GOT3 (cell line): Measurements from ENCODE around the gene SUFU.
"Not testable (repeated sequence)": the region's sequence is repeated elsewhere in the genome, so short reads cannot be mapped to it uniquely, and the experiment has no call there.

Experiments
- DNase-seq: peaks from one replicate; lab custom pipeline; 2025; ENCODE audit warnings: mixed read lengths; lab: John Stamatoyannopoulos, UW

The SUFU gene

GRCh38 chr10:102514487-102515311 is 10.9 kb downstream of the SUFU start:
- DNase-seq: no peak

DNA sequence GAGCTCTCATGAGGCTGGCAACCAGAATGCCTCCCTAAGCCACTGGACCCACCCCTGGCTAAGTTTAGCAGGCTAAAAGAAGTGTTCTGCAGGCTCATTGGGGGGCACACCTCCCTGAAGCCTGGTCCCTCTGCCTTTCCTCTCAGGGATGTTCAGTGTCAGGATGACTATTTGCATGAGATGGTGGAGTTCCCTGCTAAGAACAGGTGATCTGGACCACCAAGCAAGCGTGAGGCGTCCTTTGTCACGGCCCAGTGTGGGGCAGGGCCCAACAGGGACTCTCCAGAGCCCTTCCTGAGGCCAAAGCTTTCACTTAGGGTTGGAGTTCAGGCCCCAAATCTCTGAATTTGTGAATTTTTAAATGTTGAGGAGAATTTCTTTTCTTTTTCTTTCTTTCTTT is 12.0 kb downstream of the SUFU start:
- DNase-seq: no peak

DNA sequence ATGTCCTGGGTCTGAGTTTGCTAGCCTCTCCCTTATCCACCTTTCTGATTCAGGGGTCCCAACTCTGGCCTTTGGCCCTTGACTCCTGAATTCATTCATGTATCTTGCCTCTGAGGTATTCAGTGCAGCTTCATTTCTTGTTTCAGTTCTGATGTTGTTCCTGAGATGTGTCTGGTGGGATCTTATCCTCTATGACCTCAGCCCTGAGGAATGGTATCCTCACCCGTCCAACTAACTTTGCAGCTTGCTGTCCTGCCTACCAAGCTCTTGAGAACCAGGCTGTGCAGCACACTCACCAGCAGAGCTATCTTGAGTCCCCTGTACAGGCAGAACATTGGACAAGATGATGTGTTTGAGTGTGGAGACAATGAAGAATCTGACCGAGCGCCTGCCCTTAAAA is 13.8 kb downstream of the SUFU start:
- DNase-seq: no peak

DNA sequence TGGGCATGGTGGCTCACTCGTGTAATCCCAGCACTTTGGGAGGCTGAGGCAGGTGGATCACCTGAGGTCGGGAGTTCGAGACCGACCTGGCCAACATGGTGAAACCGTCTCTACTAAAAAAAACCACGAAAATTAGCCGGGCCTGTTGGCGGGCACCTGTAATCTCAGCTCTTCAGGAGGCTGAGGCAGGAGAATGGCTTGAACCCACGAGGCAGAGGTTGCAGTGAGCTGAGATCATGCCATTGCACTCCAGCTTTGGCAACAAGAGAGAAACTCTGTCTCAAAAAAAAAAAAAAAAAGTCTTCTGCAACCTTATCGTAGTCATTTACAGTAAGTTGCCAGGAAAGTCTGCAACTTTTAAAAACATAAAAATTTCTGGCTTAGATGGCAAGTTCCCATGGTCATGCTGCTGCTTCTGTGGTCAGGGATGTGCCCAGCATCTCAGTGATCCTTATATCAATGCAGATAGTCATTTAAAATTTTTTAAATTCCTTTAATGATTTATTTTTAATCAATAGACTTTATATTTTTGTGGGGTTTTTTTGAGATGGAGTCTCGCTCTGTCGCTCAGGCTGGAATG is 15.6 kb downstream of the SUFU start:
- DNase-seq: no peak

DNA sequence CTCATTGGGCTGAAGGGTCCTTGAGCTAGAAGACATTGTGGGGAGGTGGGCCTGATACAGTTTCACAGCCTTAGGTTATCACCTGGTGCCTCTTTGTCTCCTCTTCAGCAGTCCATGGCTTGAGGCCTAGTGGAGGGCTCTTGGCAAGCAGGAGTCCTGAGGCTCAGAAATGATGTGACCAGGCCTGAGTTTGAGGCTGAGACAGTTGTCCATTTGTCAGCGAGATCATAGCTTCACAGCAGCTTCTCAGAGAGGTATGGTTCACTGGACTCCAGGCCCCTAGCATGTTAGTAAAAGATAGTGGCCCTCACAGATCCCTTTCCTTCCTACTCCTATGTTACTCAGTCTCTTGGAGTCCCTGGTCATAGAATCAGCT is 19.1 kb downstream of the SUFU start:
- DNase-seq: no peak

DNA sequence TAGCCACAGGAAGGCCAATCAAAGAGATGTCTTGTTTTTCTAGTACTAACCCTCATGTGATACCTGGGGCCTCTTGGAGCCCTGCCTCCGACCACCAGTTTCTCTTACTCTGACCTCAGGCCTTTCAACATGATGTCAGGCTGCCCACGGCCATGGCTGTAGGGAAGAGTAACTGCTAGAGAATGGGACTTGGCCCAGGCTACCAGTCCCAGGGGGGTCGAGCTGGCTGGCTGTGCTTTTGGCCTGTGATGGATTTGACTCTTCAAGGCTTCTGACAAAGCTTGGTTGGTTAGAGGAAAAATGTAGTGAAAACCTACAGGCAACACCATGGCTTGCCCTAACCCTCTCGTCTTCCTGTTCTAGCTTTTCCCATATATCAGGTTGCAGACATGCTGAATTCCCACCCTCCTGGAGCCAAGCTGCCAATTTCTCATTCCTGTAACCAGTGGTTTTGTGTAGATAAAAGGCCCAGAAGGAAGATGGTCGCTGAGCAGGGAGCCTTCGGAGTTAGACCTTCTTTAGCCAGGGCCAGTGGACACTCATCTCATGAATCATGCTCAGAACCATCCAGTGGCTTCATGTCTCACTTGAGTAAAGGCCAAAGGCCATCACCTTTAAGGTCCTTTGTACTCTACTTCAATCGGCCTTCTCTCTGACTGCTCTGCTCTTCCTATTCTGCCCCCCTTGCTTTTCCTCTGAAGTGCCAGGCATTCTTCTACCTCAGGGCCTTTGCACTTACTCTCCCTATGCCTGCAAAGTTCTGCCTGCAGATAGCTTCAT is 19.7 kb downstream of the SUFU start:
- DNase-seq: no peak

- no peak for DNase-seq
These were observed 21.0 kb downstream of the SUFU start for GRCh38 chr10:102524746-102525145.

GRCh38 chr10:102527546-102527945 is 23.8 kb downstream of the SUFU start:
- no peak for DNase-seq

DNA sequence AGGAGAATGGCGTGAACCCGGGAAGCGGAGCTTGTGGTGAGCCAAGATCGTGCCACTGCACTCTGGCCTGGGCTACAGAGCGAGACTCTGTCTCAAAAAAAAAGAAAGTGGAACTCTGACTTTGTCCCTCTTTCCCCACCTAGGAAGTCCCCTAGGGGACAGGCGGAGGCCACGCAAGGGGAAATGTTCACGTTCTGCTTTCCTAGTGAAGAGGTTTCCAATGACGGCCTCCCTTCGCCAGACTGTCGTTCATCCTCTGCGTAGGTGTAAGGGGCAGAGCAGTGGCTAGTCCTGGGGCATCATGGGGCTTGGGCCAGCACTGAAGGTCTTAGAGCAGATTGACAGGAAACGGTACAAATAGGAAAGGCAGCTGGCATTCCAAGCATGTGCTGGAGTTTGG is 30.6 kb downstream of the SUFU start:
- DNase-seq: no peak

GRCh38 chr10:102534966-102535365 is 31.2 kb downstream of the SUFU start:
- not testable (repeated sequence) for DNase-seq

- DNase-seq: no peak
These were observed 31.8 kb downstream of the SUFU start for GRCh38 chr10:102535481-102536147.

GRCh38 chr10:102537367-102537766 is 33.6 kb downstream of the SUFU start:
- DNase-seq: no peak

- DNase-seq: no peak
These were observed 34.2 kb downstream of the SUFU start for GRCh38 chr10:102537948-102538347.

- DNase-seq: no peak
These were observed 35.0 kb downstream of the SUFU start for GRCh38 chr10:102538811-102539210.

DNA sequence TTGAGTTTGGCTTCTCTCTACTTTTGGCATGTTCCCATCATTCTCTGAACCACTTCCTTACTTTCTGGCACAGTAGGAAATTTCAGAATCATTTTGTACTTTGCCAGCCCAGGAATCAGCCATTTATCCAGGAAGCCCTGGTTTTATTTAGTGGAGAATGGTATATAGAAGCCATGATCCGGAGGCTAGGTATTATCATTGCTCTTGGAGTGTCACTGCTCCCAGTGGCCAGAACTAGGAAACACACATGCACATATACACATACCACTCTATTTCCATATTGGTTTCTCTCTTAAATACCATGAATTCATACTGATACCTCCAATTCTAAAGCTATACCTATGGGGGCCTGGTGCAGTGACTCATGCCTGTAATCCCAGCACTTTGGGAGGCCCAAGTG is 36.3 kb downstream of the SUFU start:
- no peak for DNase-seq

DNA sequence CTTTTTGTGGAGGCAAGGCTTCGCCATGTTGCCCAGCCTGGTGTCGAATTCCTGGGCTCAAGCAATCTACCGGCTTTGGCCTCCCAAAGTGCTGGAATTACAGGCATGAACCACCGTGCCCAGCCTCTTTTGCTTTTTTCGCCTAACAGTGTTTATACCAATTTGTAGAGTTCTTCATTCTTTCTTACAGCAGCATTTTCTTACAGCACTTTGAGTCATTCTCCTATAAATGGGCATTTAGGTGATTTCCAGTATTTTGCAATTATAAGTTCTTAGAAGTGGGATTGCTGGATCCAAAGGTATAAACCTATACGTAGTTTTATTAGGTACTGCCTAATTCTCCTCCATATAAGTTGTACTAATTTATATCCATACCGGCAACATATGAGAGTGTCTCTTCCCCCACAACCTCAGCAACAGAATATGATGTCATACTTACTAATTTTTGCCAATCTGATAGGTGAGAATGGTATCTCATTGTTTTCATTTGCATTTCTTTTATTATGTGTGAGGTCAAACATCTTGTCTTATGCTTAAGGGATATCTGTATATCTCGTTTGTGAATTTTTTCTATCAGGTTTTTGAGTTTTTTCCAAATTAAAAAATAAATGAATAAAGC is 39.1 kb downstream of the SUFU start:
- DNase-seq: no peak

DNA sequence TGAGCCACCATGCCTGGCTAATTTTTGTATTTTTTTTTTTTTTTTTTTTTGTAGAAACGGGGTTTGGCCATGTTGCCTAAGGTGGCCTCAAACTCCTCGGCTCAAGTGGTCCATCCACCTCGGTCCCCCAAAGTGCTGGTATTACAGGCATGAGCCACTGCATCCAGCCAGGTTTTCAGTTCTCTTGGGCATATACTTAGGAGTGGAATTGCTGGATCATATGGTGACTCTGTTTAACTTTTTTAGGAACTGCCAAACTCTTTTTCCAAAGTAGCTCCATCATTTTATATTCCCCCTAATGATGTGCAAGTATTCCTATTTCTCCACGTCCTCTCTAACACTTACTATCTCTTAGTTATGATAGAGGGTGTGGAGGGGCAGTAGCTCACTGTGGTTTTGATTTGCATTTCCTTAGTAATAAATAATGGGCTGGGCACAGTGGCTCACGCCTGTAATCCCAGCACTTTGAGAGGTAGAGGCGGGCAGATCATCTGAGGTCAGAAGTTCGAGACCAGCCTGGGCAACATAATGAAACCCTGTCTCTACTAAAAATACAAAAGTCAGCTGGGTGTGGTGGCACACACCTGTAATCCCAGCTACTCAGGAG is 41.6 kb downstream of the SUFU start:
- DNase-seq: no peak

DNA sequence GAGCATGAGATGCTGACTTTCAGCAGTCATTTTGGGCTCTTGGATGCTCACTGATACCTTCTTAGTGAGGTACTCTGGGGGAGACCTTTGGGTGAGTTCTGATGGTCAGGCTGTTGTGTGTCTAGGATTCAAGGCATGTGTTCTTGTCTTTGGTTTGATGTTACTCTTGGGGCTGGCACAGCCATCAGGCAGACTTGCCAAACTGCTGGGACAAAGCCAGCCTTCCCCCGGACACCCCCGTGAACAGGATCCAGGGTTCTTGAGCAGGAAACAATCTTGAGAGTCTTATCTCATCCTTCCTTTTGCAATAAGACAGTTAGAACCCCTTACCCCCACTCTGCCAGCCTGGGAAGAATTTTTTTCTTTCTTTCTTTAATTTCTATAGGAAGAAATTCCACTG is 42.2 kb downstream of the SUFU start:
- DNase-seq: no peak

DNA sequence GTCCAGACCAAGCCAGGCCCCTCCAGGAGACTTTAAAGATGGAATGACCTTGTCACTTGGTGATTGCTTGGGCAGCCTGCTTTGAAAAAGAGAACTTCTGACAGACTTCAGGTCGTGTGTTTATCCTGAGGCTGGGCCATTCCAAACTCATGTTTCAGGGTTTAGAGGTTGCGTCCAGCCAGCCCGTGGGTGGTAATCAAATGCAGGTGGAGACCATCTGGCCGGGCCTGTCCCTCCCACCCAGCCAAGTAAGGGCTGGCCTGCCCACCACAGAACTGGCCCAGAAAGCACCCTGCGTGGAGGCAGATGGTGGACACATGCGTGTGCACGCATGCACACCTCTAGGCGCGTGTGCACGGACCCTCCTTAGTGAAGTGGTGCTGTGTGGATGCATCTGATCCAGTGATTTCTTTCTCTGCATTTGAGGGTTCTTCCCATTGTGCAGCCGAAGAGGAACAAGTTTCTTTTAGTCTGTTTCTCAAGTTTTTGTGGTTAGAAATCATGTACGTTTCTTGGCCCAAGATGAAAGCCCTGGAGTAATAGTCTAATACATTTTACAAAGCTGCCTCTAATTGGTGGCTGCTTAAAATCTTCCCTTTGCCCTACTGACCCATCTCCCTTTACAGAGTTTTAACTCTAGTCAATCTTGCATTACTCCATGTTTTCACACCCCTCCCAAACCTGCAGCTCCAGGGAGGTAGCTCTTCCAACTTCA is 43.0 kb downstream of the SUFU start:
- DNase-seq: no peak

GRCh38 chr10:102549549-102549948 is 45.8 kb downstream of the SUFU start:
- no peak for DNase-seq

DNA sequence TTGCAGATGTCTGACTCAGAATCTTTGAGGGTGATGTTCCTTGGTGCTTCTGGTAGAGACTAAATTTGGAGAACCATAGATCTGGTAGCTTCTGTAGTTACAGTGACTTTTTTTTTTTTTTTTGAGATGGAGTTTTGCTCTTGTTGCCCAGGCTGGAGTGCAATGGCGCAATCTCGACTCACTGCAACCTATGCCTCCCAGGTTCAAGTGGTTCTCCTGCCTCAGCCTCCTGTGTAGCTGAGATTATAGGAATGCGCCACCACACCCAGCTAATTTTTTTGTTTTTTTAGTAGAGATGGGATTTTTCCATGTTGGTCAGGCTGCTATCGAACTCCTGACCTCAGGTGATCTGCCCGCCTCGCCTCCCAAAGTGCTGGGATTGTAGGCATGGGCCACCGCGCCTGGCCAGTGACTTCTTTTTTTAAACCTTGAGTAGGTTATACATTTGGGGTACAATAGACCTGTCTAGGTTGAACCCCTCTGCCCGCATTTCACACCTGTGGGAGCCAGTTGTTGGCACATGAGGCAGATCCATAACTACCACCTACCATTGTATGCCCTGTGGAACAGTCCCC is 47.0 kb downstream of the SUFU start:
- DNase-seq: no peak
